ENCODE results near the gene ANKRD24. TPM values are rescaled to one million over a fixed set of nuclear protein-coding genes. Genes with fewer than 3 reads are reported as not detected.

The ANKRD24 gene
- total RNA-seq, 1 experiment from 2014 or later: 2.4 TPM

DNA sequence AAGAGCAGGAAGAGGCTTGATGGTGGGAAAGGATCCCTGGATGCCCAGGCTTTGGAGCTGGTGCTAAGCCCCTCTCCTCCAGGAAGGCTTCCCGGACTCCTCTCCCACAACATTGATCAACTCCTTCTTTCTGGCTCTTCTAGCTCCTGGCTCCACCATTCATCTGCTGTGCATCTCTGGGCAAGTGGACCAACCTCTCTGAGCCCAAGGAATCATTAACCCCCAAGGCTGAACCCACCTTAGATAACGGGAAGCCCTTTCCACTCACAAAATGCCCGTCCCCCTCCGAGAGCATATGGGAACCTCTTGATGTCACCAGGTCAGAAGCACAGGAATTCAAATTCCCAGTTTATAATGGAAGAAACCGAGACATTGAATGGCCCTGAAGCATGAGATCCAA, 5.3 kb upstream of the ANKRD24 start:
- Histone ChIP-seq H4K5ac (ENCODE audit: insufficient read length, low read depth, low read length) (no peak overlapping the region), H3K23ac (ENCODE audit: insufficient read length, low read depth, low read length) (no peak overlapping the region), H3K9ac (ENCODE audit: extremely low read depth, insufficient read length, low read length) (no peak overlapping the region), H2BK12ac (ENCODE audit: insufficient read length, low read depth, low read length) (no peak overlapping the region), H3K23me2 (ENCODE audit: insufficient read length, low read depth, low read length, poor library complexity, severe bottlenecking) (peaks cover 5% of the 10 kb centered on the region), H3K9me3 (ENCODE audit: control insufficient read depth, low read depth, low read length) (no peaks in the 10 kb centered on the region), H3K79me2 (ENCODE audit: insufficient read depth, low read length) (no peaks in the 10 kb centered on the region), H3K4me1 (ENCODE audit: insufficient read depth, low read length) (no peaks in the 10 kb centered on the region), H3K4me2 (ENCODE audit: insufficient read depth, insufficient read length, low read length) (no peak overlapping the region), H2BK5ac (ENCODE audit: insufficient read length, low read length) (no peak overlapping the region), H2BK20ac (ENCODE audit: low read depth, low read length, poor library complexity, severe bottlenecking) (no peak overlapping the region), H2BK120ac (ENCODE audit: low read depth, low read length, poor library complexity, severe bottlenecking) (no peak overlapping the region), H4K20me1 (ENCODE audit: control insufficient read depth, insufficient read depth, insufficient read length) (no peaks in the 10 kb centered on the region), H3T11ph (ENCODE audit: low read length) (no peak overlapping the region), H2AK5ac (ENCODE audit: insufficient read length, low read length) (no peak overlapping the region), H3K79me1 (ENCODE audit: insufficient read depth, low read depth, low read length, poor library complexity, severe bottlenecking) (no peaks in the 10 kb centered on the region), H4K91ac (ENCODE audit: insufficient read length, low read depth, low read length) (no peak overlapping the region), H3K14ac (ENCODE audit: insufficient read depth, low read length) (no peak overlapping the region), H3K27me3 (ENCODE audit: insufficient read depth, low read length) (no peaks in the 10 kb centered on the region), H2BK15ac (ENCODE audit: low read depth, low read length) (no peak overlapping the region), H3K27ac (ENCODE audit: insufficient read length, low read depth, low read length) (no peak overlapping the region), H3K56ac (ENCODE audit: insufficient read length, low read depth, low read length) (no peak overlapping the region), H3K4ac (ENCODE audit: low read depth, low read length) (no peak overlapping the region), H2AFZ (ENCODE audit: low read length) (no peak overlapping the region), H3K18ac (ENCODE audit: insufficient read length, low read depth, low read length) (no peak overlapping the region), H4K8ac (replicated peaks; ENCODE audit: insufficient read length, low read depth, low read length) (no peak overlapping the region)
- Mint-ChIP-seq H3K36me3 (ENCODE audit: insufficient read depth in 1 of 3, low read depth in 3 of 3) (peaks cover 3 to 21% (median 13%) of the 10 kb centered on the region in 3 experiments; a peak in 5 of 7 replicates), H3K27me3 (ENCODE audit: low read depth) (peaks cover 10% of the 10 kb centered on the region), H3K9me3 (no peaks in the 10 kb centered on the region), H3K4me1 (peaks cover 5 to 10% of the 10 kb centered on the region in 2 experiments; a peak in 3 of 4 replicates), H3K27ac (no peak overlapping the region), H3K4me3 (no peak overlapping the region)
- DNase-seq: no peak
- TF ChIP-seq, protein P1, sequence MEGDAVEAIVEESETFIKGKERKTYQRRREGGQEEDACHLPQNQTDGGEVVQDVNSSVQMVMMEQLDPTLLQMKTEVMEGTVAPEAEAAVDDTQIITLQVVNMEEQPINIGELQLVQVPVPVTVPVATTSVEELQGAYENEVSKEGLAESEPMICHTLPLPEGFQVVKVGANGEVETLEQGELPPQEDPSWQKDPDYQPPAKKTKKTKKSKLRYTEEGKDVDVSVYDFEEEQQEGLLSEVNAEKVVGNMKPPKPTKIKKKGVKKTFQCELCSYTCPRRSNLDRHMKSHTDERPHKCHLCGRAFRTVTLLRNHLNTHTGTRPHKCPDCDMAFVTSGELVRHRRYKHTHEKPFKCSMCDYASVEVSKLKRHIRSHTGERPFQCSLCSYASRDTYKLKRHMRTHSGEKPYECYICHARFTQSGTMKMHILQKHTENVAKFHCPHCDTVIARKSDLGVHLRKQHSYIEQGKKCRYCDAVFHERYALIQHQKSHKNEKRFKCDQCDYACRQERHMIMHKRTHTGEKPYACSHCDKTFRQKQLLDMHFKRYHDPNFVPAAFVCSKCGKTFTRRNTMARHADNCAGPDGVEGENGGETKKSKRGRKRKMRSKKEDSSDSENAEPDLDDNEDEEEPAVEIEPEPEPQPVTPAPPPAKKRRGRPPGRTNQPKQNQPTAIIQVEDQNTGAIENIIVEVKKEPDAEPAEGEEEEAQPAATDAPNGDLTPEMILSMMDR (conservative IDR thresholded peaks at IDR 0.05): no peak
- WGBS (ENCODE audit: extremely low coverage, insufficient read length, low lambda C conversion rate): no CpG with 5 or more reads among the region's 5 CpGs

Measured in H9 (cell line).